Non-pigmented ciliary epithelial cell (primary cell): Measurements from ENCODE around the gene BCAS3.
"Not testable (repeated sequence)": the region's sequence is repeated elsewhere in the genome, so short reads cannot be mapped to it uniquely, and the experiment has no call there.

ENCODE experiments used
- DNase-seq: peaks from one replicate; pipeline ENCODE4 v3.0.0-alpha.2; 2010; ENCODE audit warnings: low read depth

Gene BCAS3

DNA sequence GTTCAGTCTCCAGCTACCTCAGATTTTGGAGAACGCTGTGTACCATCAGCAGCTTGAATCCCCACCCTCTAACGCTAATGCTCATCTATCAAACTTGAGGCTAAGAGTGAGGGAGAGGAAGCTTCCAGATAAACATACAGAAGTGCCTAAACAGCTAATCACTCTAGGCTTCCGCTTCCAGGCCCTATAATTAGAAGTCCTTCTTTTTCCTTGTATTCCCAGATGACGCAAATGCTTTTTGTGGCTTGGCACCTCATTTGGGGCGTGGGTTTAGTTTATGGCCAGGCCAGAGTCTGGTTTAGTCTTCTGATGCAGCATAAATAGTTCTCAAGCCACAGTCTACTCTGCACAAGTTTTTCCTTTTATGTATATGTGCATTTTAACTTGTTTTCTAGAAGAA is 263.4 kb downstream of the BCAS3 start:
- peak; percentile 76 for DNase-seq

GRCh38 chr17:60941571-60941970 is 263.9 kb downstream of the BCAS3 start:
- DNase-seq = no peak

GRCh38 chr17:60944751-60945150 is 267.1 kb downstream of the BCAS3 start:
- DNase-seq = no peak

DNA sequence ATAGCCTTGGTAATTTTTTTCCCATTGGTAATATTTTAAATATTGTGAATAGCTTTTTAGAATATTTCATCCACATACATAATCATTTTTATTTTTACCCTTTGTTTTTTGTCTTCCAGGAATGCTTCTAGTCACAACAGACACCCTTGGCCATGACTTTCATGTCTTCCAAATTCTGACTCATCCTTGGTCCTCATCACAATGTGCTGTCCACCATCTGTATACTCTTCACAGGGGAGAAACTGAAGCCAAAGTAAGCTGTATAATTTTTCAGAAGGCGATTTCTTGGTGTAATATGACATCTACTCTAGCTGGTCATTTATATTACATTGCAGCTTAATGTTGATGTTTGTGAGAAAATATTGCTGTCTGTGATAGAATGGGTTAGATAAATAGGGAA is 269.4 kb downstream of the BCAS3 start:
- DNase-seq = no peak

GRCh38 chr17:60947543-60947942 is 269.9 kb downstream of the BCAS3 start:
- DNase-seq = no peak

- no peak for DNase-seq
These were observed 275.1 kb downstream of the BCAS3 start for GRCh38 chr17:60952747-60953146.

- no peak for DNase-seq
These were observed 281.4 kb downstream of the BCAS3 start for GRCh38 chr17:60959011-60959410.

DNA sequence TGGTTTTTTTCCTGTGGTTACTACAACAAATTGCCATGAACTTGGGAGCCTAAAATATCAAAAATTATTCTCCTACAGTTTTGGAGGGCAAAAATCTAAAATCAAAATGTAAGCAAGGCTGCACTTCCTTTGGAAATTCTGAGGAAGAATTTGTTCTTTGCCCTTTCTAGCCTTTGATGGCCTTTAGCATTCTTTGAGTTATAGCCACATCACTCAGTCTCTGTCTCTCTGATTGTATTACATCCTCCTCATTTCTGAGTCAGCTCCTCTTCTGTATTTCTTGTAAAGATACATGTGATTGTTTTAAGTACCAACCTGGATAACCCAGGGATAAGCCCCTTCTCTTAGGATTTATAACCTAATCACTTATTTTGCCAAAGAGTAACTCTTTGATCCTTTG is 282.0 kb downstream of the BCAS3 start:
- DNase-seq = no peak

- DNase-seq = no peak
These were observed 282.9 kb downstream of the BCAS3 start for GRCh38 chr17:60960398-60961065.

GRCh38 chr17:60964160-60964559 is 286.5 kb downstream of the BCAS3 start:
- DNase-seq = no peak

DNA sequence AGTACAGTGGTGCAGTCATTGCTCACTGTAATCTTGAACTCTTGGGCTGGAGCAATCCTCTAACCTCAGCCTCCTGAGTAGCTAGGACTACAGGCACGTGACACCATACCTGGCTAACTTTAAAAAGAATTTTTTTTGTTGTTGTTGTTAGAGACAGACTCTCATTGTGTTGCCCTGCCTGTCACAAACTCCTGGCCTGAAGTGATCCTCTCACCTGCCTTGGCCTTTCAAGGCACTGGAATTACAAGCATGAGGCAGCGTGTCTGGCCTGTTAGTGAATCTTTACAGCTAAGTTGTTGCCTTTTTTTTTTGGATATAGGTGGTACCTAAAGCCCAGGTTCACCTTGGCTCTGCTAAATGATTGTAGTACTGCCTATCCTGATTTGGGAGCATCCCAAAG is 290.6 kb downstream of the BCAS3 start:
- DNase-seq = no peak

DNA sequence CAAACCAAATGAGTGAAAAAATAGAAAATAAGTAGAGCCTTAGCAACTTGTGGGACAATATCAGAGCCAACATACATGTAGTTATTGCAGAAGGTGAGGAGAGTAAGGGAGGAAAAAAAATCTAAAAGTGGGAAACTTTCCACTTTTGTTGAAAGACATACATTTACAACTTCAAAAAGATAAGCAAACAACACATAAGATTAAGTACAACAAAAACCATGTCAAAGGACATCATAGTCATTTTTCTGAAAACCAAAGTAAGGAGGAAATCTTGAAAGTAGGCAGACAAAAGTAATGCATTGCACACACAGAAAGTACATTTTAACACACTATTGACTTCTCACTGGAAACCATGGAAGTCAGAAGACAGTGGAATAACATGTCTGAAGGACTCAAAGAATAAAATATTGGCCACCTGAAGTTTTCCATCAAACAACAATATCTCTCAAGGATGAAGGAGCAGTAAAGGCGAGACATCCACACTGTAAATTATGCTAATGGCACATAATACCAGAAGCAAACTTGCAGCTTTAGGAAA is 291.9 kb downstream of the BCAS3 start:
- DNase-seq = no peak

- DNase-seq = no peak
These were observed 293.1 kb downstream of the BCAS3 start for GRCh38 chr17:60970741-60971140.

DNA sequence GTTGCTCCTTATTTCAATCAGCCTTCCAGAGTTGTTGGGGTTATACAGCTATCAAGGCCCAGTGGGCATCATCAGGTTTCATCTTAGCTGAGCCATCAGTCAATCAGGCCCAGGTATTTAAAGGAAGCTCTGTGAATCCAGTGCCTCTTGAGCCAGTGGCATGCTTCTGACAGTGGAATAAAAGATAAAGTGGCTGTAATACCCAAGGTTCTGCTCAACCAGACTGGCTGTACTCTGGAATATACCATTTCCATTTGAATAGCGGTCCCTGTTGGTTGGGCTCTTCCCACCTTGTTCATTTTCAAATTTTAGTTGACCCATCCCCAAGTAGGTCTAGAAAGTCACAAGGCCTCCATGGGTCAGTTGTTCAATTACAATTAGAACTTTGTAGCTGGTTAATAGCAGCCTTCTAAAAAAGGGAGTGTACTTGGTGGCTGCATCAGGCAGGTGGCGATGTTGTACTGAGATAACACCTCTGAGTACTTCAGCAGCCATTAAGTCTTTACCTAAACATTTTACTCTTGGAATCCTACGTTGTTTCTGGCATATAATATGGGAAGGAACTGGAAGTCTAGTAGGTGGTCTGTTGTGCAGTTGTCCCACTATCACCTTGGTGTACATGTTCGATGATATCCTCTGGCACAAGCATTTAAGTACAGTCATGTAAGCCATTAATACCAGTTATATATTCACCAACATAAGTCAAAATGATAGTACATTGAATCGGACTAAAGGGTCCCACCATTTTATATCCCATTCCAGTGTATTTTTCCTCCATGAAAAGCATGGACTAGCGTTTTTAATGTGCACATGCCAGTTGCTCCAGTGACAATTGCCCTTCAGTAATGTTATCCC is 294.1 kb downstream of the BCAS3 start:
- no peak for DNase-seq

GRCh38 chr17:60976861-60977260 is 299.2 kb downstream of the BCAS3 start:
- not testable (repeated sequence) for DNase-seq

DNA sequence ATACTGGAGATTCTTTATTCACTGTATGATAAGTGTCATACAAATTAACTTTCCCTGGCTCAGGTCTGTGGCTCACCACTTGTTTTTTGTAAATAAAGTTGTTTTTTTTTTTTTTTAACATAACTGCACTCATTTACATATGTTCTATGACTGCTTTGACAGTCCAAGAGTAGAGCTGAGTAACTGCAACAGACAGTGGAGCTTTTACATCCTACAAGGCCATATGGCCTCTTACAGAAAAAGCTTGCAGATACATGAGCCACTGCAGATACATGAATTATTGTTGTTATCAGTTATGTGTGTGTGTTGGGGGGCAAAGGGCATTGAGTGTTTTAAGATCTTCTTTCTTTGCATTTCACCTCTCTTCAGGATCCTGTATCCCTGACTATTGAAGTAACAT is 311.7 kb downstream of the BCAS3 start:
- no peak for DNase-seq

DNA sequence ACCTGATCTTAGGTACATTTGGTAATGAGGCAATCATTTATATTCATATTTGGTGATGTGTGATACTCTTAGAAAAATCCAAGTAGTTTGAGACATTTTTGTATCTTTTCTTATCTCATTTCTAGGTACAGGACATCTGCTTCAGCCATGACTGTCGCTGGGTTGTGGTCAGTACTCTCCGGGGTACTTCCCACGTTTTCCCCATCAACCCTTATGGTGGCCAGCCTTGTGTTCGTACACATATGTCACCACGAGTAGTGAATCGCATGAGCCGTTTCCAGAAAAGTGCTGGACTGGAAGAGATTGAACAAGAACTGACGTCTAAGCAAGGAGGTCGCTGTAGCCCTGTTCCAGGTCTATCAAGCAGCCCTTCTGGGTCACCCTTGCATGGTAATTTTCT is 312.2 kb downstream of the BCAS3 start:
- DNase-seq = no peak

- DNase-seq = no peak
These were observed 315.8 kb downstream of the BCAS3 start for GRCh38 chr17:60993497-60993896.

- DNase-seq = no peak
These were observed 318.0 kb downstream of the BCAS3 start for GRCh38 chr17:60995680-60996079.

GRCh38 chr17:61000911-61001310 is 323.3 kb downstream of the BCAS3 start:
- peak; percentile 31 for DNase-seq

DNA sequence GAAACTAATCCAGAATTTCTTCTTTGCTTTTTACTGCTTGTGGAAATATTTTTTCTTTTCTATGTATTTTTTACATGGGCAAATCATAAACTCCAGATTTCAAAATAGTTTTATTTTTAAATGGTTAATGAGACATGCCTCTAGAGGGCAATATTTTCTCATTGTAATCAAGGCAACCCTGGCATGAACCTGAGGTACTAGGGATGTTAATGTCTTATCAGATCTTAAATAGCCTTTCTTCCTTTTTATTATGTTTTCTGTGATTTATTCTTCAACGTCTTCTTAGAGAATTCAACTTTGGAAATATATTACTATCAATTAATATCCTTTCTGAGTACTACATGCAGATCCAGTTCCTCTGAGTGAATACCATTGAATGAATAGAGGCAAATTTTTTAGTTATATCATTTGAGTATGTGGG is 324.7 kb downstream of the BCAS3 start:
- DNase-seq = peak; percentile 22

DNA sequence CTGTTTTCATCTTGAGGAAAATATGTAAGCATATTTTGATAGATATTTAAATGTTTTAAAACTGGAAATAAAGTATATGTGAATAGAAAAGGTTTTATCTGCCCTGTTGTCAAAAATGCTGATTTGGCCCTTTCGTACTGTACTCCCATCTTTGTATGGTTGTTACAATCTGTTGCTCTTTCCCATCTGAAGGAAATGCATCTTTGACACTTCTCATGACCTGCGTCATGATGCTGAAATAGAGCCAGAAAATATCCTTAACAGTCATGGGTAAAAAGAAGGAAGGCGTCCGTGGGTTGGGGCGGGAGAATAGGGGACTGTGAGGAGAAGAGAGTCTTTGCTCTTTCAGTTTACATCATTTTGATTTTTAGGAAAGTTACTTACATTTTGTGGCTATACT is 327.7 kb downstream of the BCAS3 start:
- no peak for DNase-seq

- DNase-seq = not testable (repeated sequence)
These were observed 328.3 kb downstream of the BCAS3 start for GRCh38 chr17:61005958-61006357.
